ENCODE data around the gene MYO9A. TPM values are rescaled to one million over a fixed set of nuclear protein-coding genes. Genes with fewer than 3 reads are reported as not detected.

The MYO9A gene
- polyA plus RNA-seq, 1 experiment: 15.2 TPM

DNA sequence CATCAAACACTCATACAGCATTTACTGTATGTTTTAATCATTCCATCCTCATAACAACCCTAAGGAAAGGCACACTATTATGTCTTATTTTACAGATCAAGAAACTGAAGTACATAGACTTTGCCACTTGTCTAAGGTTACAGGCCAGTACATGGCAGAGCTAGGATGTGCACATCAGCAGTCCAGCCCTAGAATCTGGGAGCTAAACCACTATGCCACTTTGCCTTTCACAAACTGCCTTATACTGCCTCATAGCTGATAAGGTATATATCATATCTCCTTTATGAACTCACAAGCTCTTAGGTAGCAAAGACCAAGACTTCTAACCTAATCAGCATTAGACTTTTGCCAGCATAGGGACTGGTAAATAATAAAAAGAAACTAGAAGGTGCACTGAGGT, 49.1 kb downstream of the MYO9A start:
- no peaks in the 10 kb centered on the region for H3K9me3 ChIP-seq (ENCODE audit: control insufficient read depth, insufficient read depth, low read length)
- ChIA-PET CTCF (no interaction called here), POLR2A (no interaction called here)

DNA sequence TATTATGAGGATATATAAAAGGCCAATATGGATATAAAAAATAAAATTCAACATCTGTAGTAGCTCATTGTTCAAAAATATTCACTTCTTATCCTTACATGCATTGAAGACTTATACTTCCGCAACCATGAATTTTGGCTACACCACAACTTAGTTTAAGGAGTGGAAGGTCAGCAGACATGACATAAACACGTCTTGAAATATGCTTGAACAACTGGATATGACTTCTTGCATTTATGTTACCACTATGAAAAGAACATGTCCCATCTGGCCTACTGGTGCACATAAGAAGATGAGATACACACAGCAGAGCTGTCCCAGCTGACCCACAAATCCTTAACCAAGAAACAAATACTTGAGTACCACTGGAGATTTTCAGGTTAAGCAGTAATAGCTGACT, 52.1 kb downstream of the MYO9A start:
- TF ChIP-seq, protein P1, sequence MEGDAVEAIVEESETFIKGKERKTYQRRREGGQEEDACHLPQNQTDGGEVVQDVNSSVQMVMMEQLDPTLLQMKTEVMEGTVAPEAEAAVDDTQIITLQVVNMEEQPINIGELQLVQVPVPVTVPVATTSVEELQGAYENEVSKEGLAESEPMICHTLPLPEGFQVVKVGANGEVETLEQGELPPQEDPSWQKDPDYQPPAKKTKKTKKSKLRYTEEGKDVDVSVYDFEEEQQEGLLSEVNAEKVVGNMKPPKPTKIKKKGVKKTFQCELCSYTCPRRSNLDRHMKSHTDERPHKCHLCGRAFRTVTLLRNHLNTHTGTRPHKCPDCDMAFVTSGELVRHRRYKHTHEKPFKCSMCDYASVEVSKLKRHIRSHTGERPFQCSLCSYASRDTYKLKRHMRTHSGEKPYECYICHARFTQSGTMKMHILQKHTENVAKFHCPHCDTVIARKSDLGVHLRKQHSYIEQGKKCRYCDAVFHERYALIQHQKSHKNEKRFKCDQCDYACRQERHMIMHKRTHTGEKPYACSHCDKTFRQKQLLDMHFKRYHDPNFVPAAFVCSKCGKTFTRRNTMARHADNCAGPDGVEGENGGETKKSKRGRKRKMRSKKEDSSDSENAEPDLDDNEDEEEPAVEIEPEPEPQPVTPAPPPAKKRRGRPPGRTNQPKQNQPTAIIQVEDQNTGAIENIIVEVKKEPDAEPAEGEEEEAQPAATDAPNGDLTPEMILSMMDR (IDR thresholded peaks at IDR 0.05; ENCODE audit: low read depth, low read length): no peak
- CTCF ChIA-PET: interaction anchor here (0.8 kb wide), 1 partner anchor 219 kb away, joined by 3 read pairs; no protein-coding TSS in a partner anchor
- H3K9me3 ChIP-seq (ENCODE audit: control insufficient read depth, insufficient read depth, low read length): no peaks in the 10 kb centered on the region; the same call in 1 of the 2 replicates
- no peaks in the 10 kb centered on the region for H3K27me3 ChIP-seq (ENCODE audit: control insufficient read depth, insufficient read depth, low read length)
- POLR2A ChIA-PET: no interaction called here
- no peak for DNase-seq (ENCODE audit: low read depth, low spot score)
- H3K27ac ChIP-seq (ENCODE audit: low read depth, low read length): no peak overlapping the region
- no peak overlapping the region for H3K4me3 ChIP-seq (ENCODE audit: low read depth, low read length)

More for the DNA sequence above, 49.1 kb downstream of the MYO9A start:
- Histone ChIP-seq H3K27me3 (ENCODE audit: control insufficient read depth, insufficient read depth, low read length) (no peaks in the 10 kb centered on the region), H3K27ac (ENCODE audit: low read depth, low read length) (no peak overlapping the region), H3K4me3 (ENCODE audit: low read depth, low read length) (no peak overlapping the region)
- TF ChIP-seq, protein P1 (IDR thresholded peaks at IDR 0.05; ENCODE audit: low read depth, low read length): no peak
- DNase-seq (ENCODE audit: low read depth, low spot score): no peak

DNA sequence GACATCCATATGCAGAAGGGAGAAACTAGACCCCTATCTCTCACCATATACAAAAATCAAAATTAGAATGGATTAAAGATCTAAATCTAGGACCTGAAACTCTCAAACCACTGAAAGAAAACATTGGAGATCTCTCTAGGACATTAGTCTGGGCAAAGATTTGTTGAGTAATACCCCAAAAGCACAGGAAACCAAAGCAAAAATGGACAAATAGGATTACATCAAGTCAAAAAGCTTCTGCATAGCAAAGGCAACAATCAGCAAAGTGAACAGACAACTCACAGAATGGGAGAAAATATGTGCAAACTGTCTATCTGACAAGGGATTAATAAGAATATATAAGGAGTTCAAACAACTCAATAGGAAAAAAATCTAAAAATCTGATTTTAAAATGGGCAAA, 54.8 kb downstream of the MYO9A start:
- ChIA-PET CTCF (no interaction called here), POLR2A (no interaction called here)
- Histone ChIP-seq H3K4me3 (ENCODE audit: low read depth, low read length) (no peak overlapping the region), H3K27ac (ENCODE audit: low read depth, low read length) (no peak overlapping the region), H3K27me3 (ENCODE audit: control insufficient read depth, insufficient read depth, low read length) (no peaks in the 10 kb centered on the region), H3K9me3 (ENCODE audit: control insufficient read depth, insufficient read depth, low read length) (no peaks in the 10 kb centered on the region; the same call in 1 of the 2 replicates)
- no peak for DNase-seq (ENCODE audit: low read depth, low spot score)
- TF ChIP-seq, protein P1 (IDR thresholded peaks at IDR 0.05; ENCODE audit: low read depth, low read length): no peak

DNA sequence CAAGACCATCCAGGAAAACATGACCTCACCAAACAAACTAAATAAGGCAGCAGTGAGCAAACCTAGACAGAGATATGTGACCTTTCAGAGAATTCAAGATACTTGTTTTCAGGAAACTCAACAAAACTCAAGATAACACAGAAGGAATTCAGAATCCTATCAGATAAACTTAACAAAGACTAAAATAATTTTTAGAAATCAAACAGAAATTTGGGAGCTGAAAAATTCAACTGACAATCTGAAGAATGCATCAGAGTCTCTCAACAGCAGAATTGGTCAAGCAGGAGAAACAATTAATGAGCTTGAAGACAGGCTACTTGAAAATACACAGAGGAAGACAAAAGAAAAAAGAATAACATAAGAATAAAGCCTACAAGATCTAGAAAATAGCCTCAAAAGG, 55.6 kb downstream of the MYO9A start:
- POLR2A ChIA-PET: no interaction called here
- H3K4me3 ChIP-seq (ENCODE audit: low read depth, low read length): no peak overlapping the region
- H3K9me3 ChIP-seq (ENCODE audit: control insufficient read depth, insufficient read depth, low read length): no peaks in the 10 kb centered on the region; the same call in 1 of the 2 replicates
- H3K27ac ChIP-seq (ENCODE audit: low read depth, low read length): no peak overlapping the region
- CTCF ChIA-PET: no interaction called here
- H3K27me3 ChIP-seq (ENCODE audit: control insufficient read depth, insufficient read depth, low read length): no peaks in the 10 kb centered on the region
- DNase-seq (ENCODE audit: low read depth, low spot score): no peak
- TF ChIP-seq, protein P1 (IDR thresholded peaks at IDR 0.05; ENCODE audit: low read depth, low read length): no peak

DNA sequence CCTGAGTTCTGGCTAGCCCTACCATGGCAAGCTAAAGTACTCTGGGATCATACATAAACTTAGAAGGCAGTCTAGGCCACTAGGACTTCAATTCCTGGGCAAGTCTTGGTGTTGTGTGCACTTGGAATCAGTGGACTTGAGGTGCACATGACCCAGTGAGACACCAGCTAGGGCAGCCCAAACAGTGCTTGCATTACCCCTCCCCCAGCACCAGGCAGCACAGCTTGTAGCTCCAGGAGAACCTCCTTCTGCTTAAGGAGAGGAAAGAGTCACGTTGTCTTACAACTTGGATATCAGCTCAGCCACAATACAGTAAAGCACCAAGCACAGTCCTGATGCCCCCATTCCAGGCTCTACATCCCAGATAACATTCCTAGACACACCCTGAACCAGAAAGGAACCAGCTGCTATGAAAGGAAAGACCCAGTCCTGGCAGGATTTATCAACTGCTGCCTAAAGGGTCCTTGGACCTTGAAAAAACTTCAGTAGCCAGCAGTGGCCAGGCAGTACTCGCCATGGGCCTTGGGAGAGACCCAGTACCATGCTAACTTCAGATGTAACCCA, 57.2 kb downstream of the MYO9A start:
- Histone ChIP-seq H3K27ac (ENCODE audit: low read depth, low read length) (no peak overlapping the region), H3K4me3 (ENCODE audit: low read depth, low read length) (no peak overlapping the region), H3K9me3 (ENCODE audit: control insufficient read depth, insufficient read depth, low read length) (no peaks in the 10 kb centered on the region; the same call in 1 of the 2 replicates), H3K27me3 (ENCODE audit: control insufficient read depth, insufficient read depth, low read length) (no peaks in the 10 kb centered on the region)
- ChIA-PET CTCF (no interaction called here), POLR2A (no interaction called here)
- TF ChIP-seq, protein P1 (IDR thresholded peaks at IDR 0.05; ENCODE audit: low read depth, low read length): no peak
- no peak for DNase-seq (ENCODE audit: low read depth, low spot score)

Data from AG04450 (cell line).